SK-N-SH (cell line): ENCODE data around the gene AP5M1. TPM values are rescaled to one million over a fixed set of nuclear protein-coding genes. Genes with fewer than 3 reads are reported as not detected.

Experiments used
- CTCF ChIA-PET: fragments of 300-600, 350-600 bp; formaldehyde crosslinking; extraction: SDS; loops from one replicate; lab custom pipeline; 2021; lab: Yijun Ruan, JAX
- POLR2A ChIA-PET: fragments of 350-600 bp; sonication (Branson Sonifier 250); formaldehyde crosslinking; extraction: SDS; loops from one replicate; lab custom pipeline; 2020; ENCODE audit warnings: antibody characterized with exemption, inconsistent platforms; lab: Yijun Ruan, JAX
- DNase-seq: peaks from one replicate; pipeline ENCODE4 v3.0.0; 2012
- H2AFZ ChIP-seq: fragments of 200-600 bp; sonication (generic); 2 replicates; pipeline ENCODE4 v1.8.1; 2016; ENCODE audit warnings: antibody characterized with exemption, mild to moderate bottlenecking, low read depth
- H3F3A ChIP-seq: fragments of 200-600 bp; sonication (generic); replicated peaks from 2 replicates; pipeline ENCODE3; 2016; ENCODE audit warnings: antibody characterized with exemption, mild to moderate bottlenecking; ENCODE audit not compliant: insufficient read depth
- H3K27ac ChIP-seq, 2 experiments: fragments of 200-500 bp in 1 of 2; fragments of 200-600 bp in 1 of 2; sonication (Bioruptor generic) in 1 of 2; sonication (generic), shearing (Covaris generic) in 1 of 2; 2 replicates each; pipeline versions ENCODE4 v1.5.1 to v1.6.1; 2014 to 2016; ENCODE audit warnings: low read depth in 2 of 2, inconsistent platforms in 1 of 2, low read length in 1 of 2, mild to moderate bottlenecking in 1 of 2, mixed read lengths in 1 of 2
- H3K27me3 ChIP-seq: fragments of 200-600 bp; sonication (generic), shearing (Covaris generic); 2 replicates; pipeline ENCODE4 v1.6.1; 2016; ENCODE audit warnings: mixed run types; ENCODE audit not compliant: insufficient read depth
- H3K36me3 ChIP-seq, 2 experiments: fragments of 200-500 bp in 1 of 2; fragments of 200-600 bp in 1 of 2; sonication (Bioruptor generic) in 1 of 2; sonication (generic) in 1 of 2; replicated peaks in 1 of 2; 2 replicates each; pipeline versions ENCODE3 to v1.5.1; 2014 to 2016; ENCODE audit warnings: low read length in 1 of 2, mild to moderate bottlenecking in 1 of 2; ENCODE audit not compliant: insufficient read depth in 2 of 2, control insufficient read depth in 1 of 2
- H3K4me1 ChIP-seq, 2 experiments: fragments of 200-500 bp in 1 of 2; fragments of 200-600 bp in 1 of 2; sonication (Bioruptor generic) in 1 of 2; sonication (generic), shearing (Covaris generic) in 1 of 2; 2 replicates each; pipeline versions ENCODE4 v1.5.1 to v1.6.1; 2014 to 2016; ENCODE audit warnings: low read depth in 1 of 2, low read length in 1 of 2, mixed run types in 1 of 2; ENCODE audit not compliant: insufficient read depth in 2 of 2, control insufficient read depth in 1 of 2
- H3K4me2 ChIP-seq: fragments of 200-600 bp; sonication (generic), shearing (Covaris generic); 2 replicates; pipeline ENCODE4 v1.6.1; 2017; ENCODE audit warnings: mixed run types
- H3K4me3 ChIP-seq, 2 experiments: fragments of 200-500 bp in 1 of 2; fragments of 200-600 bp in 1 of 2; sonication (Bioruptor generic) in 1 of 2; sonication (generic), shearing (Covaris generic) in 1 of 2; 2 replicates each; pipeline versions ENCODE4 v1.5.1 to v1.8.1; 2014 to 2016; ENCODE audit warnings: low read depth in 2 of 2, inconsistent platforms in 1 of 2, low read length in 1 of 2, mild to moderate bottlenecking in 1 of 2, mixed read lengths in 1 of 2, moderate library complexity in 1 of 2
- H3K79me2 ChIP-seq: fragments of 200-600 bp; sonication (generic); 2 replicates; pipeline ENCODE4 v1.8.1; 2017; ENCODE audit warnings: mild to moderate bottlenecking; ENCODE audit not compliant: insufficient read depth
- H3K9ac ChIP-seq: fragments of 200-600 bp; sonication (generic); 2 replicates; pipeline ENCODE4 v1.6.1; 2017; ENCODE audit warnings: mixed run types
- H3K9me2 ChIP-seq: fragments of 200-600 bp; sonication (generic); 2 replicates; pipeline ENCODE4 v1.6.1; 2017; ENCODE audit warnings: mixed run types
- H3K9me3 ChIP-seq: fragments of 200-600 bp; sonication (generic); 2 replicates; pipeline ENCODE4 v1.6.1; 2017; ENCODE audit warnings: mixed run types, mild to moderate bottlenecking, moderate library complexity
- H4K20me1 ChIP-seq: fragments of 200-600 bp; sonication (generic); 2 replicates; pipeline ENCODE4 v1.6.1; 2017; ENCODE audit warnings: mild to moderate bottlenecking, mixed run types; ENCODE audit not compliant: insufficient read depth
- ELF1 ChIP-seq: IDR thresholded peaks from 2 replicates; pipeline ENCODE4 v1.4.0; 2012
- EP300 ChIP-seq, 2 experiments: IDR thresholded peaks; 2 replicates each; pipeline versions ENCODE4 v1.4.0 to v1.6.1; 2012; ENCODE audit warnings: borderline replicate concordance in 1 of 2, low read depth in 1 of 2, low read length in 1 of 2
- GABPA ChIP-seq: IDR thresholded peaks from 2 replicates; pipeline ENCODE4 v1.4.0; 2012; ENCODE audit warnings: low read depth, mild to moderate bottlenecking
- IRF3 ChIP-seq: fragments of 150-350 bp; IDR thresholded peaks from 2 replicates; pipeline ENCODE4 v1.6.1; 2016; ENCODE audit warnings: mild to moderate bottlenecking, low read depth, low read length
- MEF2A ChIP-seq: IDR thresholded peaks from 2 replicates; pipeline ENCODE4 v1.4.0; 2012; ENCODE audit warnings: low read depth, borderline replicate concordance
- MXI1 ChIP-seq: IDR thresholded peaks from 2 replicates; pipeline ENCODE4 v1.6.1; 2012; ENCODE audit warnings: mild to moderate bottlenecking, low read depth, low read length, improper control_type of control experiment
- PBX3 ChIP-seq: IDR thresholded peaks from 2 replicates; pipeline ENCODE4; 2012
- POLR2AphosphoS5 ChIP-seq: IDR thresholded peaks from 2 replicates; pipeline ENCODE4 v1.6.1; 2012; ENCODE audit warnings: low read depth, low read length
- RCOR1 ChIP-seq: fragments of 150-350 bp; IDR thresholded peaks from 2 replicates; pipeline ENCODE4 v1.6.1; 2017; ENCODE audit warnings: antibody characterized with exemption, low read length
- RXRA ChIP-seq: IDR thresholded peaks from 2 replicates; pipeline ENCODE4 v1.4.0; 2012; ENCODE audit warnings: low read depth, mild to moderate bottlenecking, borderline replicate concordance
- SMC3 ChIP-seq: IDR thresholded peaks from 2 replicates; pipeline ENCODE4 v1.6.1; 2012; ENCODE audit warnings: low read depth, low read length, improper control_type of control experiment
- TCF12 ChIP-seq: IDR thresholded peaks from 2 replicates; pipeline ENCODE4 v1.4.0; 2012
- TEAD4 ChIP-seq: IDR thresholded peaks from 2 replicates; pipeline ENCODE4 v1.4.0; 2012; ENCODE audit warnings: mild to moderate bottlenecking, borderline replicate concordance; ENCODE audit not compliant: insufficient read depth
- USF1 ChIP-seq: IDR thresholded peaks from 2 replicates; pipeline ENCODE4 v1.4.0; 2012; ENCODE audit warnings: low read depth, borderline replicate concordance
- YY1 ChIP-seq: IDR thresholded peaks from 2 replicates; pipeline ENCODE4 v1.4.0; 2012; ENCODE audit warnings: low read depth, mild to moderate bottlenecking
- WGBS: methylation state at CpG from one replicate; pipeline ENCODE4 v1.1.6; 2017; ENCODE audit warnings: low lambda C conversion rate; 5-methylcytosine and 5-hydroxymethylcytosine counted together
- polyA plus RNA-seq, 3 experiments: library from polyadenylated mRNA; depleted of rRNA; stranded (reverse); fragments of >200 nt; gene quantifications; 2 replicates each; pipeline ENCODE4 v1.2.3, GENCODE V29; 2012
- TF ChIP-seq, protein P1 (sequence below): IDR thresholded peaks from 2 replicates; pipeline ENCODE4 v1.4.0; 2012; ENCODE audit warnings: low read depth
- TF ChIP-seq, protein P2 (sequence below): fragments of 150-350 bp; IDR thresholded peaks from 2 replicates; pipeline ENCODE4 v1.6.1; 2017; ENCODE audit warnings: antibody characterized with exemption, low read length, low read depth, borderline replicate concordance

Gene AP5M1
- polyA plus RNA-seq, 1 of the 3 experiments (the other 2 are of a cell fraction), result 13.1 TPM

GRCh38 chr14:57268161-57269069 lies at the start of gene AP5M1, which contains the start of gene EXOC5 (continued):
- TF ChIP-seq, protein P1, sequence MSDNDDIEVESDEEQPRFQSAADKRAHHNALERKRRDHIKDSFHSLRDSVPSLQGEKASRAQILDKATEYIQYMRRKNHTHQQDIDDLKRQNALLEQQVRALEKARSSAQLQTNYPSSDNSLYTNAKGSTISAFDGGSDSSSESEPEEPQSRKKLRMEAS, result peak; percentile 86
- TF ChIP-seq, protein P2, sequence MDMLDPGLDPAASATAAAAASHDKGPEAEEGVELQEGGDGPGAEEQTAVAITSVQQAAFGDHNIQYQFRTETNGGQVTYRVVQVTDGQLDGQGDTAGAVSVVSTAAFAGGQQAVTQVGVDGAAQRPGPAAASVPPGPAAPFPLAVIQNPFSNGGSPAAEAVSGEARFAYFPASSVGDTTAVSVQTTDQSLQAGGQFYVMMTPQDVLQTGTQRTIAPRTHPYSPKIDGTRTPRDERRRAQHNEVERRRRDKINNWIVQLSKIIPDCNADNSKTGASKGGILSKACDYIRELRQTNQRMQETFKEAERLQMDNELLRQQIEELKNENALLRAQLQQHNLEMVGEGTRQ, result no peak
- TF ChIP-seq USF1 (peak; percentile 39; the same call in 1 of the 2 replicates), SMC3 (no peak), ELF1 (peak; percentile 96), IRF3 (no peak), POLR2AphosphoS5 (peak; percentile 61; the same call in 1 of the 2 replicates), RXRA (no peak), YY1 (peak; percentile 75), TCF12 (no peak)
- TF ChIP-seq, all 33 proteins: peak for 13

DNA sequence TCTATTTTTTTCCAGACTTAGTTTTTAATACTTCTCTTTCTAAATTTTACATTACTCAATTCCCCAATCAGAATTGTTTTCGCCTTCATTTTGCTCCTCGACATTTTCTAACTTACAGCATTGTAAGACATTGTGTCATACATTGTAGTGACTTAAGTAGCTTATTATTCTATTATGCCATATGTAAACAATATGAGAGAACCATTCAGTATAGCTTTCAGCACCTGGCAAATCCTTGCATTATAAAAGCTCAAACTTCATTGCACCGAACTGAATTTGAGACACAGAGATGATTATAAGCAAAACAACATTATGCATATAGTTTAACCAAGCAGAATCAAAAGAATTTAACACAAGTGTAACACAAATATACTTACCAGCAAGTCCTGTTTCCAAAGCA lies 46.8 kb upstream of the AP5M1 start:
- no peak overlapping the region for H3K9ac ChIP-seq
- ChIA-PET POLR2A (no interaction called here), CTCF (no interaction called here)
- WGBS, result 98% methylated on average over 3 of the region's 3 CpGs
- no peaks in the 10 kb centered on the region for H3K9me3 ChIP-seq
- no peaks in the 10 kb centered on the region for H3K9me2 ChIP-seq
- H3K36me3 ChIP-seq, result peaks cover 45 to 55% of the 10 kb centered on the region in 2 experiments
- no peak overlapping the region for H3K4me2 ChIP-seq
- no peak for DNase-seq
- TF ChIP-seq, protein P2, result no peak
- TF ChIP-seq MXI1, result no peak
- no peak for TF ChIP-seq IRF3
- TF ChIP-seq PBX3, result no peak
- no peak for TF ChIP-seq TEAD4
- no peak for TF ChIP-seq SMC3
- no peak for TF ChIP-seq MEF2A
- no peak for TF ChIP-seq USF1
- TF ChIP-seq GABPA, result no peak
- TF ChIP-seq EP300 (IDR thresholded peaks at IDR 0.05; ENCODE audit: borderline replicate concordance in 1 of 2, low read depth in 1 of 2, low read length in 1 of 2), result no peak
- no peak for TF ChIP-seq RCOR1
- no peaks in the 10 kb centered on the region; the same call in 1 of the 2 replicates for H3K79me2 ChIP-seq
- no peaks in the 10 kb centered on the region; the same call in 1 of the 2 replicates for H4K20me1 ChIP-seq
- no peaks in the 10 kb centered on the region for H3F3A ChIP-seq
- no peak overlapping the region for H3K27ac ChIP-seq
- H3K27me3 ChIP-seq, result no peaks in the 10 kb centered on the region
- H3K4me1 ChIP-seq, result 0 out of 4 replicates have a peak, but pooled peaks cover 0 to 9% of the 10 kb centered on the region in 2 experiments
- no peak overlapping the region for H3K4me3 ChIP-seq
- no peak overlapping the region for H2AFZ ChIP-seq
